PC-9 (cell line): ENCODE data around the gene DEPP1.

ENCODE experiments used
- EZH2 ChIP-seq: fragments of 200-600 bp; sonication (generic); IDR thresholded peaks from 2 replicates; pipeline ENCODE4 v1.8.0; 2017; ENCODE audit warnings: antibody characterized with exemption, low read depth
- TF ChIP-seq, protein P1 (sequence below): fragments of 200-600 bp; sonication (generic); conservative IDR thresholded peaks from 2 replicates; pipeline ENCODE4 v1.6.1; 2017; ENCODE audit warnings: mixed run types, antibody characterized with exemption, mild to moderate bottlenecking, moderate library complexity

DNA sequence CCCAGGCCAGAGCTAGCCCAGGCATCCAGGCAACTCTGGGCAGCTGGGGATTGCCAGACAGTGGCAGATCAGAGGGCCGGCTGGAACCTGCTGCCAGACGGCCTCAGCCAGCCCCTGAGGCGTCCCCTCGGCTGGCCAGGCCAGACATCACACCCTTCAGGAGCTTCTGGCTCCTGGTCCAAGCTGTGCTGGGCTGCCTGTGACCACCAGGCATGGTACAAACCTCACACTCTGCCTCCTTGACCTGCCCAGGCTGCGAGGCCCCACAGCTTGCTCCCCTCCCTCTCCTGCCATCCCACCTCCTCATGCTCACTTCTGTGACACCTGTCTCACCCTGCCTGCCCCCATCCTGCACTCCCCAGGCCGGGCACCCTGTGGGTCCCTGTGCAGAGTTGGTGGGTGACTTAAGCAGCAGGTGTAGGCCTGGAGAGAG is 5.7 kb downstream of the DEPP1 start:
- TF ChIP-seq, protein P1, sequence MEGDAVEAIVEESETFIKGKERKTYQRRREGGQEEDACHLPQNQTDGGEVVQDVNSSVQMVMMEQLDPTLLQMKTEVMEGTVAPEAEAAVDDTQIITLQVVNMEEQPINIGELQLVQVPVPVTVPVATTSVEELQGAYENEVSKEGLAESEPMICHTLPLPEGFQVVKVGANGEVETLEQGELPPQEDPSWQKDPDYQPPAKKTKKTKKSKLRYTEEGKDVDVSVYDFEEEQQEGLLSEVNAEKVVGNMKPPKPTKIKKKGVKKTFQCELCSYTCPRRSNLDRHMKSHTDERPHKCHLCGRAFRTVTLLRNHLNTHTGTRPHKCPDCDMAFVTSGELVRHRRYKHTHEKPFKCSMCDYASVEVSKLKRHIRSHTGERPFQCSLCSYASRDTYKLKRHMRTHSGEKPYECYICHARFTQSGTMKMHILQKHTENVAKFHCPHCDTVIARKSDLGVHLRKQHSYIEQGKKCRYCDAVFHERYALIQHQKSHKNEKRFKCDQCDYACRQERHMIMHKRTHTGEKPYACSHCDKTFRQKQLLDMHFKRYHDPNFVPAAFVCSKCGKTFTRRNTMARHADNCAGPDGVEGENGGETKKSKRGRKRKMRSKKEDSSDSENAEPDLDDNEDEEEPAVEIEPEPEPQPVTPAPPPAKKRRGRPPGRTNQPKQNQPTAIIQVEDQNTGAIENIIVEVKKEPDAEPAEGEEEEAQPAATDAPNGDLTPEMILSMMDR: no peak
- no peak for TF ChIP-seq EZH2
